Fibroblast of lung (primary cell): ENCODE results near the gene ARID3A. TPM values are rescaled to one million over a fixed set of nuclear protein-coding genes. Genes with fewer than 3 reads are reported as not detected.

Experiments used
- DNase-seq, 2 donors: peaks; one replicate each; pipeline versions ENCODE4 v3.0.0 to v3.0.0-alpha.2; 2010; ENCODE audit warnings: low read depth in 2 of 2
- H2AFZ ChIP-seq: 2 replicates; pipeline ENCODE4 v1.5.1; 2012; ENCODE audit warnings: low read length, control low read depth, inconsistent platforms
- H3K27ac ChIP-seq: 2 replicates; pipeline ENCODE4 v1.5.1; 2011; ENCODE audit warnings: low read length, control low read depth; ENCODE audit not compliant: insufficient read depth
- H3K27me3 ChIP-seq: 2 replicates; pipeline ENCODE4 v1.5.1; 2011; ENCODE audit warnings: mild to moderate bottlenecking, low read length; ENCODE audit not compliant: control insufficient read depth, insufficient read depth
- H3K36me3 ChIP-seq: 2 replicates; pipeline ENCODE4 v1.5.1; 2011; ENCODE audit warnings: low read length; ENCODE audit not compliant: control insufficient read depth, insufficient read depth
- H3K4me1 ChIP-seq: 2 replicates; pipeline ENCODE4 v1.5.1; 2011; ENCODE audit warnings: low read length; ENCODE audit not compliant: control insufficient read depth, insufficient read depth; ENCODE audit errors: extremely low read depth
- H3K4me2 ChIP-seq: 2 replicates; pipeline ENCODE4 v1.5.1; 2011; ENCODE audit warnings: low read length, control low read depth; ENCODE audit not compliant: insufficient read depth; ENCODE audit errors: extremely low read depth
- H3K4me3 ChIP-seq, 4 experiments: fragments of 200-600 bp in 1 of 4; sonication (generic) in 1 of 4; replicated peaks in 1 of 4; 2 replicates each; pipeline ENCODE4 v1.5.1; 2011 to 2016; ENCODE audit warnings: low read length in 4 of 4, low read depth in 3 of 4, mild to moderate bottlenecking in 3 of 4, control low read depth in 2 of 4, inconsistent platforms in 1 of 4, mixed read lengths in 1 of 4; ENCODE audit not compliant: insufficient read depth in 1 of 4; ENCODE audit errors: control extremely low read depth in 1 of 4
- H3K79me2 ChIP-seq: 2 replicates; pipeline ENCODE4 v1.5.1; 2012; ENCODE audit warnings: mild to moderate bottlenecking, low read length, inconsistent platforms; ENCODE audit not compliant: control insufficient read depth, insufficient read depth
- H3K9ac ChIP-seq: 2 replicates; pipeline ENCODE4 v1.5.1; 2011; ENCODE audit warnings: mild to moderate bottlenecking, low read length, control low read depth; ENCODE audit not compliant: insufficient read depth
- H3K9me3 ChIP-seq: 2 replicates; pipeline ENCODE4 v1.5.1; 2012; ENCODE audit warnings: low read depth, low read length; ENCODE audit not compliant: control insufficient read depth, insufficient read depth
- H4K20me1 ChIP-seq: 2 replicates; pipeline ENCODE4 v1.5.1; 2011; ENCODE audit warnings: low read length; ENCODE audit not compliant: control insufficient read depth, insufficient read depth; ENCODE audit errors: extremely low read depth
- CTCF ChIP-seq, 2 donors: IDR thresholded peaks in 1 of 2; conservative IDR thresholded peaks in 1 of 2; 1 replicate in 1 of 2; 2 replicates in 1 of 2; pipeline ENCODE4 v1.5.1; 2011 to 2012; ENCODE audit warnings: low read length in 2 of 2, control low read depth in 1 of 2, inconsistent platforms in 1 of 2, low read depth in 1 of 2, mild to moderate bottlenecking in 1 of 2
- EZH2 ChIP-seq: IDR thresholded peaks from 2 replicates; pipeline ENCODE4 v1.5.1; 2012; ENCODE audit warnings: low read length, control low read depth, mild to moderate bottlenecking; ENCODE audit errors: missing control alignments
- polyA plus RNA-seq, 2 donors: library from polyadenylated mRNA; depleted of rRNA in 1 of 2; stranded (reverse) in 1 of 2; unstranded in 1 of 2; fragments of >200 nt; gene quantifications; 2 replicates each; pipeline ENCODE4 v1.2.1, GENCODE V29; 2011 to 2012; ENCODE audit warnings: missing spikeins in 1 of 2
- total RNA-seq: library from RNA; depleted of rRNA; stranded (reverse); fragments of >200 nt; gene quantifications from 2 replicates; pipeline ENCODE4 v1.2.1, GENCODE V29; 2014

ARID3A gene
- total and polyA plus RNA-seq, 2 donors (not counting 1 experiment from before 2014, with no cell fraction given) = 6.4 to 14.9 TPM

DNA sequence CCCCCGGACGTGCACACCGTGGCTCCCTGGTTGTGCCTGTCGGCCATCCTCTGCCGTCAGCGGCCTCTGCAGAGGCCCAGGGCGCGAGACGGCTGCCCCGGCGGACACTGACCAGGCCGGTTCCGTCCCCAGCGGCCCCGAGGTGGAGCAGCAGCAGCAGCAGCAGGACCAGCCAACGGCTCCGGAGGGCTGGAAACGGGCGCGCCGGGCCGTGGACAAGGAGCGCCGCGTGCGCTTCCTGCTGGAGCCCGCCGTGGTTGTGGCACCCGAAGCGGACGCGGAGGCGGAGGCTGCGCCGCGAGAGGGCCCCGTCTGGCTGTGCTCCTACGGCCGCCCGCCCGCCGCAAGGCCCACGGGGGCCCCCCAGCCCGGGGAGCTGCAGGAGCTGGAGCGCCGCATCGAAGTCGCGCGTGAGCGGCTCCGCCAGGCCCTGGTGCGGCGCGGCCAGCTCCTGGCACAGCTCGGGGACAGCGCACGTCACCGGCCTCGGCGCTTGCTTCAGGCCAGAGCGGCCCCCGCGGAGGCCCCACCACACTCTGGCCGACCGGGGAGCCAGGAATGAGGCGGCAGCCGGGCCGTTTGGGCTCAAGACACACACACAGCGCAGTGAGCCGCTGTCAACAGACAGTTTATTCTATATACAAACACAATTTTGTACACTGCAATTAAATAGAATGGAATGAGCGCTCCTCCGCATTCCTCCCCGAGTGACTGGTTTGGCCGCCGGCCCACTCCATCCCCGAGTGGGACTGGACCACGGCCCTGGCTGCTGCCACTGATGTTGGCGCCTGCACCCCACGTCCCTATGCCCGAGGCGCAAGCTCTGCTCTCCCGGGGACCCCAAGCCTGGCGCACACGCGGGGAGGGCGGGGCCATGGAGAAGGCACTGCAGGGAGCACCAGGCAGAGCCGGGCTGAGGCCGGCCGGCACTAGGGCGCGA, 83.5 kb downstream of the ARID3A start:
- H2AFZ ChIP-seq = no peak overlapping the region
- peak in 1 of 2 donors; percentile 92 for DNase-seq
- H3K27me3 ChIP-seq = no peaks in the 10 kb centered on the region
- H3K9me3 ChIP-seq = no peaks in the 10 kb centered on the region
- H3K79me2 ChIP-seq = peaks cover 18% of the 10 kb centered on the region
- H4K20me1 ChIP-seq = no peaks in the 10 kb centered on the region
- peak overlapping the region; percentile 48 for H3K4me2 ChIP-seq
- peak overlapping the region; percentile 76 for H3K27ac ChIP-seq
- H3K4me1 ChIP-seq = peaks cover 16% of the 10 kb centered on the region
- peaks cover 19% of the 10 kb centered on the region for H3K36me3 ChIP-seq
- H3K9ac ChIP-seq = peak overlapping the region; percentile 55
- H3K4me3 ChIP-seq = peak overlapping the region in 1 of 4 experiments; percentile 22
- TF ChIP-seq EZH2 (no peak), CTCF (conservative IDR thresholded peaks at IDR 0.05 in 1 of 2, IDR thresholded peaks at IDR 0.05 in 1 of 2; ENCODE audit: low read depth in 1 of 2, low read length in 2 of 2) (no peak)

DNA sequence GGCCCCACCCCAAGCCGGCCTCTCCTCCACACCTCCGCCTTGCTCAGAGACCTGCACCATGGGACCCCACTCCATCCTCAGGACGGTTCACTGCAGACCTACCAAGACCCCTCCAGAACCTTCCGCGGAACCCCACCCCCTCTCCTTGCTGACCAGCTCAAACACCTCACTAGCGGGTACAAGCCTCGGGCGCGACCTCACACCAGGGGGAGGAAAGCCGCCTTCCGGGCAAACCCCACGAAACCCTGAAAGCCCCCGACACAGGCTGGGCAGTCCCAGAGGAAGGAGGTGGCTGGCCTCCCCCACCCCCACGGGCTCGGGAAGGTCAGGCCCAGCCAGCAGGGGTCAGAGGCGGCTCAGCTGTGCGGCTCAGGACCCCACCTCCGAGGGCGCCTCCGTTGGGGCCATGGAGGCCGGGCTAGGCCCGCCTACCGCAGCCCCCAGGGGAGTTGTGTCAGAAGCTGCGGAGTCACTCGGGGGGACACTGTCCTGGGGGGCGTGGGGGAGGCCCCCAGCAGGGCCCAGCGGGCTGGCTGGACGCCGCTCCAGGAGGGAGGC, 84.2 kb downstream of the ARID3A start:
- no peak overlapping the region for H3K4me3 ChIP-seq
- H4K20me1 ChIP-seq = no peaks in the 10 kb centered on the region
- H3K79me2 ChIP-seq = peaks cover 26% of the 10 kb centered on the region
- TF ChIP-seq EZH2 (no peak), CTCF (conservative IDR thresholded peaks at IDR 0.05 in 1 of 2, IDR thresholded peaks at IDR 0.05 in 1 of 2; ENCODE audit: low read depth in 1 of 2, low read length in 2 of 2) (no peak)
- peak overlapping the region; percentile 76 for H3K27ac ChIP-seq
- H3K9me3 ChIP-seq = no peaks in the 10 kb centered on the region
- peaks cover 16% of the 10 kb centered on the region for H3K4me1 ChIP-seq
- H3K36me3 ChIP-seq = peaks cover 22% of the 10 kb centered on the region
- H3K27me3 ChIP-seq = no peaks in the 10 kb centered on the region
- no peak for DNase-seq
- H3K4me2 ChIP-seq = peak overlapping the region; percentile 48
- no peak overlapping the region for H2AFZ ChIP-seq
- no peak overlapping the region for H3K9ac ChIP-seq

GRCh38 chr19:1010586-1011510, 85.0 kb downstream of the ARID3A start:
- Histone ChIP-seq H3K36me3 (peaks cover 22% of the 10 kb centered on the region), H3K4me2 (no peak overlapping the region), H4K20me1 (no peaks in the 10 kb centered on the region), H2AFZ (no peak overlapping the region), H3K9me3 (no peaks in the 10 kb centered on the region), H3K4me1 (peaks cover 16% of the 10 kb centered on the region), H3K79me2 (peaks cover 34% of the 10 kb centered on the region), H3K4me3 (no peak overlapping the region), H3K9ac (no peak overlapping the region), H3K27me3 (no peaks in the 10 kb centered on the region), H3K27ac (no peak overlapping the region)
- TF ChIP-seq CTCF (conservative IDR thresholded peaks at IDR 0.05 in 1 of 2, IDR thresholded peaks at IDR 0.05 in 1 of 2; ENCODE audit: low read depth in 1 of 2, low read length in 2 of 2) (no peak), EZH2 (no peak)
- no peak for DNase-seq
